Astrocyte of the spinal cord (primary cell): ENCODE measurements around the gene HLA-DMA.

Source experiments
- DNase-seq: peaks from one replicate; pipeline ENCODE4 v3.0.0; 2011; ENCODE audit warnings: low read depth, low spot score
- H3K4me3 ChIP-seq: 2 replicates; pipeline ENCODE4 v1.5.1; 2011; ENCODE audit warnings: low read depth, mild to moderate bottlenecking, low read length, moderate library complexity
- CTCF ChIP-seq: IDR thresholded peaks from 2 replicates; pipeline ENCODE4 v1.5.1; 2012; ENCODE audit warnings: low read depth, mild to moderate bottlenecking, low read length, inconsistent platforms
- in situ Hi-C: cut with HindIII; loops from 2 replicates; pipeline ENCODE4 v1.10.0; 2017; ENCODE audit warnings: low sequenced_read_pairs

HLA-DMA gene

GRCh38 chr6:32954267-32954666 lies 1.4 kb upstream of the HLA-DMA start:
- in situ Hi-C loops = no loop called here
- H3K4me3 ChIP-seq = no peak overlapping the region
- no peak for DNase-seq
- TF ChIP-seq CTCF = no peak

- no peak for DNase-seq
- in situ Hi-C loops = no loop called here
- no peak overlapping the region for H3K4me3 ChIP-seq
- no peak for TF ChIP-seq CTCF
Observed at GRCh38 chr6:32953775-32954174, 878 bp upstream of the HLA-DMA start.

GRCh38 chr6:32950449-32950848 lies 2.4 kb downstream of the HLA-DMA start:
- in situ Hi-C loops = no loop called here
- TF ChIP-seq CTCF = no peak
- H3K4me3 ChIP-seq = no peak overlapping the region
- DNase-seq = no peak

- H3K4me3 ChIP-seq = no peak overlapping the region
- DNase-seq = no peak
- TF ChIP-seq CTCF = no peak
- in situ Hi-C loops = no loop called here
Observed at GRCh38 chr6:32950010-32950409, 2.9 kb downstream of the HLA-DMA start.

- DNase-seq = no peak
- no peak overlapping the region for H3K4me3 ChIP-seq
- in situ Hi-C loops = no loop called here
- no peak for TF ChIP-seq CTCF
Observed at GRCh38 chr6:32949113-32949512, 3.8 kb downstream of the HLA-DMA start.

- peak; percentile 47 for TF ChIP-seq CTCF
- H3K4me3 ChIP-seq = no peak overlapping the region
Observed at GRCh38 chr6:32947552-32948465, 5.1 kb downstream of the HLA-DMA start.

More at GRCh38 chr6:32947552-32948465, 5.1 kb downstream of the HLA-DMA start:
- in situ Hi-C loops = no loop called here
- DNase-seq = peak; percentile 28
